Right lobe of liver (tissue), 4 donors: ENCODE data around the gene CYP1A1.

Experiments
- CTCF ChIP-seq, 4 donors: fragments of 200-600 bp in 3 of 4; fragments of 450-650 bp in 1 of 4; IDR thresholded peaks; one replicate each; pipeline versions ENCODE4 v1.5.1 to v1.8.0; 2016 to 2022; ENCODE audit warnings: antibody characterized with exemption in 4 of 4, mild to moderate bottlenecking in 2 of 4
- POLR2A ChIP-seq: fragments of 450-650 bp; IDR thresholded peaks from one replicate; pipeline ENCODE4 v1.6.1; 2017; ENCODE audit warnings: antibody characterized with exemption, mild to moderate bottlenecking
- donor health status: DM: no; HTN: no; CAD: no.
- donor health status: DM: no; HTN: no; CAD: no.
- donor health status: DM: no; HTN: yes; CAD: no.

GRCh38 chr15:74676801-74677200 is 48.5 kb downstream of the CYP1A1 start:
- TF ChIP-seq CTCF (IDR thresholded peaks at IDR 0.05) (no peak), POLR2A (no peak)
